VCaP (cell line): ENCODE data around the gene CDK19.
"Not testable (repeated sequence)": the region's sequence is repeated elsewhere in the genome, so short reads cannot be mapped to it uniquely, and the experiment has no call there.

Experiments
- H3K27ac ChIP-seq: fragments of 450-650 bp; 2 replicates; pipeline ENCODE4 v1.5.1; 2017
- CTCF ChIP-seq: fragments of 450-650 bp; conservative IDR thresholded peaks from 2 replicates; pipeline ENCODE4 v1.5.1; 2017; ENCODE audit warnings: mild to moderate bottlenecking, moderate library complexity

Gene CDK19

GRCh38 chr6:110595112-110595511, 220.2 kb downstream of the CDK19 start:
- no peak for TF ChIP-seq CTCF
- H3K27ac ChIP-seq, result peak overlapping the region; percentile 91

- no peak for TF ChIP-seq CTCF
- H3K27ac ChIP-seq, result peak overlapping the region; percentile 91
Observed at GRCh38 chr6:110593637-110594036, 221.6 kb downstream of the CDK19 start.

DNA sequence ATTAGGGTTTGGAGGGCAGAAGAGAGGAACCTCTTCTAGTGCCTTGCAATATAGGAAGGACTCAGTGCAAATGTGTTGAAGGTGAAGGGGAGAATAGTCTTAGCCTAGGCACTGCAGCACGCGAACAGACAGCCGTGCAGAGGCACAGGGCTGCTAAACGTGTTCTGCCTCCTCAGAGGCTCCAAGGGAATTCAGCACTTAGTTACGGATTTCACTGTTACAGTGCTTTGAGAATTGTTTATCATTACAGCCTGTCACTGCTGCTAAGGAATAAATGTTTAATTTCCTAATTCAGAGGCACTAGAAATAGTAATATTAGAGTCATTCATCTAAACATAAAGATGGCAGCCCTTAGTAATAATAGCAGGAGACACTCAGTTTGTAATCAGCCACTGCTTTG, 222.5 kb downstream of the CDK19 start:
- peak overlapping the region; percentile 91 for H3K27ac ChIP-seq
- TF ChIP-seq CTCF, result no peak

- H3K27ac ChIP-seq, result no peak overlapping the region; the same call in 1 of the 2 replicates
- no peak for TF ChIP-seq CTCF
Observed at GRCh38 chr6:110590821-110591351, 224.4 kb downstream of the CDK19 start.

DNA sequence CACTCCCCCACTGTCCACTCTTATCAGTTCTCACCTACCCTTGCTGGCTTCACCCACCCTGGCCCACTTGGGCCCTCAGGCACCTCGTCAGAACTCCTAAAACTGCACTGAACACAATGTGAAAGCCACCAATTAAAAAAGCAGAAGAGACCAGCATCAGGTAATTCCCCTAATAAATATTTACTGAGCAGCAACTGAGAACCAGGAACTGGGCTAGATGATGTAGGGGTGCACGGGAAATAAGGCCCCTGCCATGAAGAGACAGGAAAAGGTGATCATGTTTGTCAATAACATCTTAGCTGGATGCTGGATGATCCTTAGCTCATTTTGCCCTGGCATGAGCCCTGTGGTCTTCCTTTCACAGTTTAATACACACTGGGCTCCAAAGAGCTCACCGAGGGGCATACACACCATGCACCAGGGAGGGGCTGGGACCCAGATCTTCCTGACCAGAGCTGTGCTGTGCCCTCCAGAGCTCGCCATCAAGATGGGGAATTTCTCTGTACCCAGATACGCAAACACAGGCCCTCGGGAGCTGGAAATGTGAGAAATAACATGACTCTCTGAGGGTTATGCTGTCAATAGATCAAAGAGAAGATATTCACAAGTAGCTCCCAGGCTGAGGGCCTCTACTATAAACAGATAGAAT, 225.3 kb downstream of the CDK19 start:
- no peak for TF ChIP-seq CTCF
- H3K27ac ChIP-seq, result no peak overlapping the region; the same call in 1 of the 2 replicates

DNA sequence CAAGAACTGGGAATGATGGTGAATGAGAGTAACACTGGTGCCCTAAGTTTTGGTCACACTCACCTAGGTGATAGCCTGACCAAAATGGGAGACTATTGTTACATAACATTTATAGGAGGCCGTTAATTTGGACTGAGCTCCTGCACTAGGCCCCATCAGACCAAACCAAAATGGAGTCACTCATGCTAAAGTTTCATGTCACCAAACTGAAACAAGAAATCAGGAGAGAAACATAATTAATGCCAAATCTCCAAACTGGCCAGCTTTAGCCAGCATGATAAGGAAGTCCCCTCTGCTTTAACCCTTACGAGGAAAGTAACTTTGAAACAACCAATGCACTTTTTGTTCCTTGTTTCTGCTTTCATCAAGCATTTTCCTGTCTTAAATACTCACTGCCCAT, 227.9 kb downstream of the CDK19 start:
- no peak overlapping the region for H3K27ac ChIP-seq
- TF ChIP-seq CTCF, result no peak

- TF ChIP-seq CTCF, result no peak
- no peak overlapping the region for H3K27ac ChIP-seq
Observed at GRCh38 chr6:110581679-110582078, 233.6 kb downstream of the CDK19 start.

- H3K27ac ChIP-seq, result not testable (repeated sequence)
Observed at GRCh38 chr6:110577596-110578167, 237.6 kb downstream of the CDK19 start.
